ENCODE results near the gene RPS3. TPM values are rescaled to one million over a fixed set of nuclear protein-coding genes. Genes with fewer than 3 reads are reported as not detected.

RPS3 gene
- total RNA-seq, 1 experiment from 2014 or later, result 4,109 TPM

DNA sequence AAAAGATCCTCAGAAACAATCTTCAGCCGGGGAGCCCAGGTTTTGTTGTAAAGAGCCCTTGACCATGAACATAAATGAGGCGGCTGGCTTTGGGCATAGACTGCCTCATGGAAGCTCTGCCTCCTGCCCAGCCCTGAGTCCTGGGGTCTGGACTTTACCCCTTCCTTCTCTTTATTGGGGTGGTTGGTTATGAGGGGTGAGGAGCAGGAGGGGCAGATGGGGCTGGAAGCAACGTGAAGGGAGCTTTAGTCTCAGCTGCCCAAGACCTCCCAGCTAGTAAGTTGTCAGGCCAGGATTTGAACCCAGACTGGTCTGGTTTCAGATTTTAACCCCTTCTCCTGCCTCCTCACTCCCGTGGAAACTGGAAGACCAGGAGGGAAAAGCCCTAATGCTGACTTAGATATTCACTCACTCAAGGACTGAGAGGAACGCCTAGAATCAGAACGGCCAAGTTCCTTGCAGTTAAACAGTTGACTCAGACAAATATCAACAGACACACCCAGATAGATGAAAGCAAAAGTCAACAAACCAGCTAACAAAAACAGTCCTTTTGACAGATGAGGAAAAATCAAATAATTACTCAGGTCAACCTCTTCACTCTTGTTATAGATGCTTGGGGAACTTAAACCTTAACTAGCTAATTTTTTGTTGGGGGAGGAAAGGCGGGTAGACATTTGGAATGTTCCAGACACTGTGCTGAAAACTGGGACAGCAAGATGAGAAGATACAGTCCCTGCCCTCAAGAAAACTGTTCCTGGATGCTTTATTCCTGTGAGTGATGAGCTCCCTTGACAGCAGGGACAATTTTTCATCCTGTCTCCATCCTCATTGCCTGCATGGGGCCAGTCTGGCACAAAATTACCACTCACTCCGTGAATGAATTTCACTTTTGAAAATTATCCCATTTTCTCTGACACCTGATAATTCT, 27.1 kb upstream of the RPS3 start (continued):
- TF ChIP-seq FOSL1 (IDR thresholded peaks at IDR 0.05; ENCODE audit: low read depth) (peak; percentile 54), SRF (IDR thresholded peaks at IDR 0.05; ENCODE audit: low read depth) (no peak), POLR2A (IDR thresholded peaks at IDR 0.05; ENCODE audit: borderline replicate concordance, extremely low read depth, insufficient read depth, insufficient read length) (no peak), SP1 (IDR thresholded peaks at IDR 0.05; ENCODE audit: low read depth) (peak; percentile 51), ZFX (IDR thresholded peaks at IDR 0.05) (no peak), ZNF274 (IDR thresholded peaks at IDR 0.05; ENCODE audit: low read depth, low read length) (no peak), YY1 (IDR thresholded peaks at IDR 0.05; ENCODE audit: extremely low read depth, insufficient replicate concordance, low read depth, low read length) (no peak), RAD21 (IDR thresholded peaks at IDR 0.05; ENCODE audit: low read depth) (no peak), TCF7L2 (IDR thresholded peaks at IDR 0.05; ENCODE audit: borderline replicate concordance, extremely low read depth, insufficient read depth, insufficient read length) (no peak), JUND (IDR thresholded peaks at IDR 0.05) (peak; percentile 54; the same call in 1 of the 2 replicates)
- TF ChIP-seq, protein P1, sequence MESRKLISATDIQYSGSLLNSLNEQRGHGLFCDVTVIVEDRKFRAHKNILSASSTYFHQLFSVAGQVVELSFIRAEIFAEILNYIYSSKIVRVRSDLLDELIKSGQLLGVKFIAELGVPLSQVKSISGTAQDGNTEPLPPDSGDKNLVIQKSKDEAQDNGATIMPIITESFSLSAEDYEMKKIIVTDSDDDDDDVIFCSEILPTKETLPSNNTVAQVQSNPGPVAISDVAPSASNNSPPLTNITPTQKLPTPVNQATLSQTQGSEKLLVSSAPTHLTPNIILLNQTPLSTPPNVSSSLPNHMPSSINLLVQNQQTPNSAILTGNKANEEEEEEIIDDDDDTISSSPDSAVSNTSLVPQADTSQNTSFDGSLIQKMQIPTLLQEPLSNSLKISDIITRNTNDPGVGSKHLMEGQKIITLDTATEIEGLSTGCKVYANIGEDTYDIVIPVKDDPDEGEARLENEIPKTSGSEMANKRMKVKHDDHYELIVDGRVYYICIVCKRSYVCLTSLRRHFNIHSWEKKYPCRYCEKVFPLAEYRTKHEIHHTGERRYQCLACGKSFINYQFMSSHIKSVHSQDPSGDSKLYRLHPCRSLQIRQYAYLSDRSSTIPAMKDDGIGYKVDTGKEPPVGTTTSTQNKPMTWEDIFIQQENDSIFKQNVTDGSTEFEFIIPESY (IDR thresholded peaks at IDR 0.05; ENCODE audit: extremely low read depth, insufficient replicate concordance, low read length), result no peak
- TF ChIP-seq, protein P2, sequence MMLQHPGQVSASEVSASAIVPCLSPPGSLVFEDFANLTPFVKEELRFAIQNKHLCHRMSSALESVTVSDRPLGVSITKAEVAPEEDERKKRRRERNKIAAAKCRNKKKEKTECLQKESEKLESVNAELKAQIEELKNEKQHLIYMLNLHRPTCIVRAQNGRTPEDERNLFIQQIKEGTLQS (IDR thresholded peaks at IDR 0.05), result no peak

DNA sequence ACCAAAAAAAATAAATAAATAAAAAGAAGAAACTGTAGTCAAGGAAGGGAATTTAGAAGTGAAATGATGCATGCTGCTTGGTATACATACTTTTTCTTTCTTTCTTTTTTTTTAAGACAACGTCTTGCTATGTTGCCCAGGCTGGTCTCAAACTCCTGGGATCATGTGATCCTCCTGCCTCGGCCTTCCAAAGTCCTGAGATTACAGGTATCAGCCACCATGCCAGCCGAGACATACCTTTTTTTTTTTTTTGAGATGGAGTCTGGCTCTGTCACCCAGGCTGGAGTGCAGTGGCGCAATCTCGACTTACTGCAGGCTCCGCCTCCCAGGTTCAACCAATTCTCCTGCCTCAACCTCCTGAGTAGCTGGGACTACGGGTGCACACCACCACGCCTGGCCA, 26.1 kb upstream of the RPS3 start:
- H3K27me3 ChIP-seq (ENCODE audit: insufficient read depth, low read length), result no peaks in the 10 kb centered on the region
- no peak overlapping the region for H2AFZ ChIP-seq (ENCODE audit: low read depth, low read length, poor library complexity, severe bottlenecking)
- ChIA-PET CTCF (no interaction called here), RAD21 (ENCODE audit: low non-redundant PET in 1 of 2, low total read pairs in 2 of 2, uncharacterized antibody in 2 of 2, unreplicated experiment in 2 of 2) (no interaction called here), POLR2A (no interaction called here)
- no peaks in the 10 kb centered on the region for H3K36me3 ChIP-seq (ENCODE audit: control insufficient read depth in 1 of 2, insufficient read depth in 2 of 2, low read length in 2 of 2)
- H3K4me2 ChIP-seq (ENCODE audit: low read length), result no peak overlapping the region
- peaks cover 12 to 21% of the 10 kb centered on the region in 2 experiments for H3K4me1 ChIP-seq (ENCODE audit: control insufficient read depth in 1 of 2, insufficient read depth in 2 of 2, low read length in 2 of 2)
- H3K4me3 ChIP-seq (replicated peaks in 1 of 2; ENCODE audit: low read depth in 1 of 2, low read length in 2 of 2), result no peak overlapping the region
- H3K27ac ChIP-seq (ENCODE audit: low read depth, low read length), result no peak overlapping the region
- no peaks in the 10 kb centered on the region for H4K20me1 ChIP-seq (ENCODE audit: insufficient read depth)
- TF ChIP-seq, protein P3, sequence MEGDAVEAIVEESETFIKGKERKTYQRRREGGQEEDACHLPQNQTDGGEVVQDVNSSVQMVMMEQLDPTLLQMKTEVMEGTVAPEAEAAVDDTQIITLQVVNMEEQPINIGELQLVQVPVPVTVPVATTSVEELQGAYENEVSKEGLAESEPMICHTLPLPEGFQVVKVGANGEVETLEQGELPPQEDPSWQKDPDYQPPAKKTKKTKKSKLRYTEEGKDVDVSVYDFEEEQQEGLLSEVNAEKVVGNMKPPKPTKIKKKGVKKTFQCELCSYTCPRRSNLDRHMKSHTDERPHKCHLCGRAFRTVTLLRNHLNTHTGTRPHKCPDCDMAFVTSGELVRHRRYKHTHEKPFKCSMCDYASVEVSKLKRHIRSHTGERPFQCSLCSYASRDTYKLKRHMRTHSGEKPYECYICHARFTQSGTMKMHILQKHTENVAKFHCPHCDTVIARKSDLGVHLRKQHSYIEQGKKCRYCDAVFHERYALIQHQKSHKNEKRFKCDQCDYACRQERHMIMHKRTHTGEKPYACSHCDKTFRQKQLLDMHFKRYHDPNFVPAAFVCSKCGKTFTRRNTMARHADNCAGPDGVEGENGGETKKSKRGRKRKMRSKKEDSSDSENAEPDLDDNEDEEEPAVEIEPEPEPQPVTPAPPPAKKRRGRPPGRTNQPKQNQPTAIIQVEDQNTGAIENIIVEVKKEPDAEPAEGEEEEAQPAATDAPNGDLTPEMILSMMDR (IDR thresholded peaks at IDR 0.05 in 2 of 3, conservative IDR thresholded peaks at IDR 0.05 in 1 of 3; ENCODE audit: borderline replicate concordance in 1 of 3, insufficient read depth in 1 of 3, low read depth in 2 of 3, low read length in 2 of 3), result no peak
- TF ChIP-seq POLR2AphosphoS5 (IDR thresholded peaks at IDR 0.05; ENCODE audit: low read depth, low read length) (no peak), RAD21 (IDR thresholded peaks at IDR 0.05; ENCODE audit: low read depth) (no peak), CBX3 (IDR thresholded peaks at IDR 0.05; ENCODE audit: low read depth) (no peak), YY1 (IDR thresholded peaks at IDR 0.05; ENCODE audit: extremely low read depth, insufficient replicate concordance, low read depth, low read length) (no peak), TCF7L2 (IDR thresholded peaks at IDR 0.05; ENCODE audit: borderline replicate concordance, extremely low read depth, insufficient read depth, insufficient read length) (no peak), CEBPB (IDR thresholded peaks at IDR 0.05; ENCODE audit: low read depth) (no peak), JUND (IDR thresholded peaks at IDR 0.05) (no peak), SP1 (IDR thresholded peaks at IDR 0.05; ENCODE audit: low read depth) (no peak), ZNF274 (IDR thresholded peaks at IDR 0.05; ENCODE audit: low read depth, low read length) (no peak), EZH2 (IDR thresholded peaks at IDR 0.05) (no peak), EGR1 (IDR thresholded peaks at IDR 0.05; ENCODE audit: low read depth) (no peak)
- DNase-seq (ENCODE audit: low read depth, low spot score), result no peak
- intact Hi-C loops (cut with micrococcal nuclease), result no loop called here
- ATAC-seq, result no peak
- H3K9me2 ChIP-seq (ENCODE audit: insufficient read depth), result no peaks in the 10 kb centered on the region
- no peak overlapping the region for H3K9ac ChIP-seq (ENCODE audit: low read length)
- BruUV-seq (replicated peaks), result no TSS peak
- H3K79me2 ChIP-seq (ENCODE audit: insufficient read depth, low read length), result no peaks in the 10 kb centered on the region
- no peaks in the 10 kb centered on the region for H3K9me3 ChIP-seq (ENCODE audit: control insufficient read depth in 1 of 2, insufficient read depth in 1 of 2, low read depth in 1 of 2, low read length in 2 of 2)
